GM19239 (cell line): ENCODE measurements around the gene DCDC2C.

Experiments used
- DNase-seq: peaks from one replicate; pipeline ENCODE4 v3.0.0; 2011; ENCODE audit warnings: low spot score; ENCODE audit not compliant: insufficient read length
- FAIRE-seq: peaks from 2 replicates; lab custom pipeline; 2011; peaks lifted over from hg19 to GRCh38; lab: Jason Lieb, UNC

The DCDC2C gene

GRCh38 chr2:3670941-3671340 lies 32.4 kb upstream of the DCDC2C start:
- FAIRE-seq (no peak), DNase-seq (no peak)

DNA sequence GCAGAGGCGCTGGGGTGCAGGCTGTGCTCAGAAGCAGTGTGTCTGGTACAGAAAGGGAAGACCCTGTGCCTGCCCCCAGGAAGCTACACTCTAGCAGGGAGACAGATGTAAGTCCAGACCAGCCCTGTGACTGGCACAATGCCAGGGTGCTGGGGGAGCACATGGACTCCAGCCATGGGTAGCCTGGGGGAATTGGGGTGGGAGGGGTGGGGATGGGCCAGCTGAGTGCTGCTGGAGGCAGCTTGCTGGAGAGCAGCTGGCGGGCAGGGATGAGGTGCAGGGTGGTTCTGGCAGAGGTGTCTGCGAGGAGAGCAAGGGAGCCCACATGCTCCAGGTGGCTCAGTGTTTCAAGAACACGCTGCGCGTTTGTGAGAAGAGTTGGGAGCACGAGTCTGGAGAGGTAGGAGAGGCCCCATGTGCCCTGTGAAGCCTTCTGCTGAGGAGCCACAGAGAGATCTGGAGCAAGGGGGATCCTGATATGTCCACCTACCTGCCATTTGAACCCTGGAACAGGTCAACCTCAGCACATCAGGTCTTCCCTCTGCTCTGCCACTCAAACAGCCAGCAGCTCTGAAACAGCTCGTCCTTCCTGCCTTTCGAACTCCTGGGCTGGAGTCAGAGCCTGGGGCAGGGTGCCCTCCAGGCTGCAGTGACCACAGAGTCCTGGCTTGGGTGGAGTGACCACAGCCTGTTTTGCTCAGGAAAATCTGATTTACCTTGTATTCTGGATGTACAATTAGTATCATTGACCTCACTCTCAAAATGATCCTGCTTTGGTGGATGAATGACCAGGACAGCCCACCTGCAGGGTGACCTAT lies 30.3 kb upstream of the DCDC2C start:
- no peak for DNase-seq
- FAIRE-seq: no peak

GRCh38 chr2:3674066-3674845 lies 29.1 kb upstream of the DCDC2C start:
- no peak for FAIRE-seq
- no peak for DNase-seq

DNA sequence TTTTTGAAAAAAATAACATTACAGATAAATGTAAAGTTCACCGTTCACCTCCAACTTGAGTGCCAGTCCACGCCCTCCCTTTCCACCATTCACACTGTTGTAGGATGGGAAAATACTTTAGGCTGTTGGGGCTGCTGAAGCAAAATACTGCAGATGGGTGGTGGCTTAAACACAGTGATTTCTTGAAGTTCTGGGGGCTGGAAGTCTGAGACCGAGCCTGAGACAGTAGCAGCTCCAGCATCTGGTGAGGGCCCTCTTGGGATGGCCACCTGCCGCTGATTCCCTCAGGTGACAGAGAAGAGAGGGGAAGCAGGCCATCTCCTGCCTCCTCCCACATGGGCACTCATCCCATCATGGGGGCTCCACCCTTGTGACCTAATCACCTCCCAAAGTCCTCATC lies 27.7 kb upstream of the DCDC2C start:
- DNase-seq: no peak
- FAIRE-seq: no peak

- no peak for DNase-seq
- FAIRE-seq: no peak
Observed at GRCh38 chr2:3677436-3677835, 25.9 kb upstream of the DCDC2C start.

- DNase-seq (no peak), FAIRE-seq (no peak)
Observed at GRCh38 chr2:3678212-3678611, 25.2 kb upstream of the DCDC2C start.

DNA sequence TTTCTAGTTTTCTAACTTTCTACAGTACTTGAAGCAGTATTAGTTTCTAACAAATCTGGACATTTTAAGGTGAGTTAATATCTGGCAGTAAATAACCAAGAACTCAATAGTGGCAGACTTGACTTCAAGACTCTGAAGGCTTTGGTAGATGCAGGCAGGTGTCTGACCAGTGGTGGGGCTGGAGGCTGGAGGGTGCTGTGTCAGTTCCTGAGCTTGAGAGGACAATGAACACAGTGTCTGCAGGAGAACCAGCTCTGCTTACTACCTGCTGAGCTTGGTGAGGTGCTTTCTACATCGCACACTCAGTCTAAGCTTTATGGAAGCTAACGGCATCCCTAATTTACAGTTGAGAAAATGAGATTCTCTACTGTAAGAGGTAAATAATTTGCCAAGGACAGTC lies 24.2 kb upstream of the DCDC2C start:
- FAIRE-seq (no peak), DNase-seq (no peak)

DNA sequence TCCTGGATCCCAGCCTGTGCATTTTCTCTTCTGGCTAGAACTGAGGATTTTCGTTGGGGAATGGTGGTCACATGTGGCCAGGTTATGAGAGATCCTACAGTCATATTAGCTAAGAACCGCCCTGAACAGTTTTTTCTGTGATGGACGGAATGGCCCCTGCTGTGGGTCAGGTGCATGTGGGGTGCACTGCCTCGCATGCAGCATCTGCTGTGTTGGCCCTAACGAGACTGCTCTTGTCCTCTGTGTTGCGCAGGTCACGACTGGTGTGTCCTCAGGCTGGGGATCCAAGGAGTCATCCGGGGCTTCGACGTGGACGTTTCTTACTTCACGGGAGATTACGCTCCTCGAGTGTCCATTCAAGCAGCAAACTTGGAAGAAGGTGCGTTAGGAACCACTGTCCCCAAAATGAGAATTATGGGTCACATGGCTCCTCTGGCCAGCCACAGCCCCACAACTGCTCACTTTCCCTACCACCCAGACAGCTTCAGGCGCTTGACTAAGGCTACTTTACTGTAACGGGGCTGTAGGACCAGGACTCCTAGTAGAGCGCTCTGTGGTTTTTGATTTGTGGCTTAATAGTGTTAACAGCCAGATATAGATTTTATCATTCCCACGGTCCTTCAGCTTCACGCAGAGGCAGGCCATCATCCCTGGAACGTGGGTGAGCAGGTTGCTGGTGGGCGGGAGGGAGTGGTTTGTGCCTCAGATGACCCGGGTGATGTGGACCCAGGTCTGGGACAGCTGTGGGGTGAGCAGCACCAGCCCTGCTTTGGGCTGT lies 23.6 kb upstream of the DCDC2C start:
- DNase-seq (no peak), FAIRE-seq (no peak)

DNA sequence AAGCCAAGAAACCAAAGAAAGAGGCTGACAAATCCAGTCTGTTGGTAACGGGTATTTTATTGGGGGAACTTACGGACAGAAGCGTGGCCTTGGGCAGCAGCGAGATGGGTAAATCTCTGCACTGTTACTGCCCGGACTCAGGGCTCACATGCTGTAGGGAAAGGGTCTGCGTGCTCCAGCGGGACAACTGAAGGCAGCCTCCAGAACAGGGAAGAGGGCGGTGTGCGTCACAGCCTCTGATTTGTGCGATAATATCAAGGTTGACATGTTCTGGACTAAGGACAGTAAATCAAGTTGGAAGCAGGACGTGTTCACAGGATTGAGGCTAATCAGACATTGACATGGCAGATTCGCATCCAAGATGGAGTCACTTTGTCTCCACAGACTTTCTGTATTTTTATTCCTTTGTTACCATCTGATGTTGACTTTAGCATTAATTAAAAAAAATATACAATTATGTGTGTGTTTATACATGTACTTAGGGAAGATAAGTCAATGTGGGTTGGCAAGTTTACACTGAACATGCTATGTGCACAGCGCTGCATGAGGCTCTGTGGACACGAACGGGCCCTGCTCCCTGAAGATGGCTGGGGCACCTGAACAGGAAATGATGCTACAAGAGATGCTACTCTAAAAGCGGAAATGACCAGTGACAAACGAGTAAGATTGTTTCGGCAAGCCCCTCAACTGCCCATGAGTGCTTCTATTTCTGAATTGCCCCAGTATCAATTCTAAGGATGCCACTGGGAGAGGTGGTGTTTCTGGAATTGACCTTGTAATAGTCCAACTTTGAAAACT lies 22.6 kb upstream of the DCDC2C start:
- no peak for DNase-seq
- FAIRE-seq: no peak

GRCh38 chr2:3681625-3682024 lies 21.8 kb upstream of the DCDC2C start:
- FAIRE-seq: no peak
- no peak for DNase-seq

- DNase-seq (no peak), FAIRE-seq (no peak)
Observed at GRCh38 chr2:3682811-3683210, 20.6 kb upstream of the DCDC2C start.

- FAIRE-seq (no peak), DNase-seq (no peak)
Observed at GRCh38 chr2:3683748-3684454, 19.5 kb upstream of the DCDC2C start.

- FAIRE-seq: no peak
- DNase-seq: no peak
Observed at GRCh38 chr2:3689998-3690748, 13.2 kb upstream of the DCDC2C start.

DNA sequence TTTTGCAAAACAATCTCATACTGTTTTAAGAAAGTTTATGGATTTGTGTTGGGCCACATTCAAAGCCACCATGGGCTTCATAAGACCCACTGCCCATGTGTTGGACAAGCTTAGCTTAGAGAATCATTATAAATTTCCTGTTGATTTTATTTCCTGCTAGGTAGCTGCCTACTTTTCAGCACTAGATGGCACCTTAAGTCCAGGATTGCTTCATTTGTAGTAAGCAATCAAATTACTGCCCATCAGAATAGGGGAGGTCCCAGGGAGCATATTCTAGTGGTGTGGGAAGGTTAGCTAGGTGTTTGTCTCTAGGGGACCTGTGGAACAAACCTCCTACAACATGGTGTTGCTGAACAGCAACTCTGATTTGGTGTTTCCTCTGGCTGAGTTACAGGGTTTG lies 11.0 kb upstream of the DCDC2C start:
- FAIRE-seq: no peak
- DNase-seq: no peak

- no peak for DNase-seq
- no peak for FAIRE-seq
Observed at GRCh38 chr2:3696545-3696944, 6.8 kb upstream of the DCDC2C start.

DNA sequence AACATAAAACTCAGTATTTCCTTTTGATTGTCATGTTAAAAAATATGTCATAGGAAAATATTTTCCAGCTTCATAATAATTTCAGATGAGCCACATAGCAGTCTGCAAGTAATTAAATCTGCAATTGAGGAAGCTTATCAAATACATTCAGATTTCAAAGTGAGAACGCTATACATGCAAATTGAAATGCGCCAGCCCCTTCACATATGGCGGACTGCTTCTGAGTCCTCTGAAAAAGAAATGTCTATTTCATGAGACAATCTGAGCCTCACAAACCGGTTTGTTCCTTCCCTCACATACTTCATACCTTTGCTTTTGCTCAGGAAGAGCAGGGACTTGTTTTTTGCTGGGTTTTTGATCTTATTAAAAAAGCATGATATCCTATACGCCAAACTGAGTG lies 2.3 kb upstream of the DCDC2C start:
- FAIRE-seq: no peak

DNA sequence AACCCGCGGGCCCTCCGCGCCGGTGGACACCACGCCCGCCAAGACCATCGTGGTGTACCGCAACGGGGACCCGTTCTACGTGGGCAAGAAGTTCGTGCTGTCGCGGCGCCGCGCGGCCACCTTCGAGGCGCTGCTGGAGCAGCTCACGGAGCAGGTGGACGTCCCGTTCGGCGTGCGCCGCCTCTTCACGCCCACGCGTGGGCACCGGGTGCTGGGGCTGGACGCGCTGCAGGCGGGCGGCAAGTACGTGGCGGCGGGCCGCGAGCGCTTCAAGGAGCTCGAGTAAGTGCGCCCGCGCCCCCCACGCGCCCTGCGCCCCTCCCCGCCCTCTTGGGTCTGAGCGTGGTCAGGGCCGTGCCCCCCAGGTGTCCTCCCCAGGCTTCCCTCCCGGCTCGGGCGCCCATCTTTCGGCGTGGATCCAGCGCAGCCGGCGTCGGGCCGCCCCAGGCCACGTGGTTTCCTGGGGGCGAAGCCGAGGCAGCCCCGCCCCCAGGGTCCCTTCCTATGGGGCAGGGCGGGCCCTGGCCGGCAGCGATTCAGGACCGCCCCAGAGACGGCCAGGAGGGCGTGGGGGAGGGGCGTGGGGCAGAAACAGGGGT lies 481 bp downstream of the DCDC2C start:
- DNase-seq (no peak), FAIRE-seq (no peak)

More for the DNA sequence above, 2.3 kb upstream of the DCDC2C start:
- no peak for DNase-seq

DNA sequence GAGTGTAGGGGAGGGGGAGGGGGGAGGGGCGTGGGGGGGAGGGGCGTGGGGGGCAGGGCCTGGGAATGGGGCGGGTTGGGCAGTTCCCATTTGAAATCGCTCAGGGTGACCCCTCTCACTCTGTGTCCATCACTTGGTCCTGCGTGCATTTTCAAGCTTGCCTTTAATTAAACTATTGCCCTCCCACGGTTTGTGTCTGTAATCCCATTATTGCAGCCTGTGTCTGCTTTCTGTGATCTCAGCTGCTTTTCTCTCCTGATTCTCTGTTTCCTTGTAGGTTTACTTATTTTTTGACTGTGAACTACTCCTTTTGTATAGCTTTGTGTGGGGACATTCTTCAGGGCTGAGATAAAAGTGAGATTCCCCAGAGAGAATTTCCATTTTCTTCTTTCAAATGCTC lies 1.3 kb downstream of the DCDC2C start:
- DNase-seq: no peak
- FAIRE-seq: no peak
